ENCODE measurements around the gene SUB1.
"Not testable (repeated sequence)": the region's sequence is repeated elsewhere in the genome, so short reads cannot be mapped to it uniquely, and the experiment has no call there.

The SUB1 gene

DNA sequence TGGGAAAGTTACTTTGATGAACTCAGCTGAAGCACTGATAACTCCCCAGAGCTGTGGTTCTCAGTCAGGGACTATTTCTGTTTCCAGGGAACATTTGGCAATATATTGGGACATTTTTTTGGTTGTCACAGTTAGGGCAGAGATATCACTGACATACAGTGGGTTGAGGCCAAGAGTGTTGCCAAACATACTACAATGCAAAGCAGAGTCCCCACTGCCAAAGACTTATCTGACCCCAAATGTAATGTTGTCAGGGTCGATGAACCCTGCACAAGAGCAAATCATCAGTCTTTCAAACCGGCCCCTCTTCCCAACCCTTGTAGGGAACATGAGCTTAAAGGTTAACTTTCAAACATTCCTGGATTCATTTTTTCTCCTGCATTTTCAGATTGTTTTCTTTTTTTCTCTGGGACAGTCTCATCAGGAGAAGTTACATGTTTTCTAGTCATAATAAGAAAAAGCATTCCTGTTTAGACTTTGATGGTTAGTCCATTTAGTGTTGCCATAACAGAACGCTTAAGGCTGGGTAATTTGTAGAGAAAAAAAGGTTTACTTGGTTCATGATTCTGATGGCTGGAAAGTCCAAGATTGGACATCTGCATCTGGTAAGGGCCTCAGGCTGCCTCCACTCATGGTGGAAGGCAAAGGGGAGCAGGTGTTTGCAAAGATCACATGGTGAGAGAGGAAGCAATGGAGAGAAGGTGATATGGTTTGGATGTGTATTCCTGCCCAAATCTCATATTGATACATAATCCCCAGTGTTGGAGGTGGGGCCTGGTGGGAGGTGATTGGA is 18.8 kb upstream of the SUB1 start:
- TF ChIP-seq, protein P1, sequence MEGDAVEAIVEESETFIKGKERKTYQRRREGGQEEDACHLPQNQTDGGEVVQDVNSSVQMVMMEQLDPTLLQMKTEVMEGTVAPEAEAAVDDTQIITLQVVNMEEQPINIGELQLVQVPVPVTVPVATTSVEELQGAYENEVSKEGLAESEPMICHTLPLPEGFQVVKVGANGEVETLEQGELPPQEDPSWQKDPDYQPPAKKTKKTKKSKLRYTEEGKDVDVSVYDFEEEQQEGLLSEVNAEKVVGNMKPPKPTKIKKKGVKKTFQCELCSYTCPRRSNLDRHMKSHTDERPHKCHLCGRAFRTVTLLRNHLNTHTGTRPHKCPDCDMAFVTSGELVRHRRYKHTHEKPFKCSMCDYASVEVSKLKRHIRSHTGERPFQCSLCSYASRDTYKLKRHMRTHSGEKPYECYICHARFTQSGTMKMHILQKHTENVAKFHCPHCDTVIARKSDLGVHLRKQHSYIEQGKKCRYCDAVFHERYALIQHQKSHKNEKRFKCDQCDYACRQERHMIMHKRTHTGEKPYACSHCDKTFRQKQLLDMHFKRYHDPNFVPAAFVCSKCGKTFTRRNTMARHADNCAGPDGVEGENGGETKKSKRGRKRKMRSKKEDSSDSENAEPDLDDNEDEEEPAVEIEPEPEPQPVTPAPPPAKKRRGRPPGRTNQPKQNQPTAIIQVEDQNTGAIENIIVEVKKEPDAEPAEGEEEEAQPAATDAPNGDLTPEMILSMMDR (conservative IDR thresholded peaks at IDR 0.05; ENCODE audit: control insufficient read depth, insufficient read depth, low read depth, low read length) = no peak
- no peak overlapping the region for H3K4me3 ChIP-seq (ENCODE audit: control insufficient read depth, low read depth, low read length)

GRCh38 chr5:32571128-32571527 is 14.2 kb upstream of the SUB1 start:
- H3K4me3 ChIP-seq (ENCODE audit: control insufficient read depth, low read depth, low read length) = no peak overlapping the region
- DNase-seq (ENCODE audit: low read depth) = no peak
- TF ChIP-seq, protein P1 (conservative IDR thresholded peaks at IDR 0.05; ENCODE audit: control insufficient read depth, insufficient read depth, low read depth, low read length) = no peak

More for the DNA sequence above, 18.8 kb upstream of the SUB1 start:
- no peak for DNase-seq (ENCODE audit: low read depth)

- no peak overlapping the region for H3K4me3 ChIP-seq (ENCODE audit: control insufficient read depth, low read depth, low read length)
- no peak for DNase-seq (ENCODE audit: low read depth)
- TF ChIP-seq, protein P1 (conservative IDR thresholded peaks at IDR 0.05; ENCODE audit: control insufficient read depth, insufficient read depth, low read depth, low read length) = no peak
Observed at GRCh38 chr5:32572778-32573480, 12.4 kb upstream of the SUB1 start.

- not testable (repeated sequence) for DNase-seq (ENCODE audit: low read depth); H3K4me3 ChIP-seq (ENCODE audit: control insufficient read depth, low read depth, low read length)
Observed at GRCh38 chr5:32573481-32573854, 11.9 kb upstream of the SUB1 start.

DNA sequence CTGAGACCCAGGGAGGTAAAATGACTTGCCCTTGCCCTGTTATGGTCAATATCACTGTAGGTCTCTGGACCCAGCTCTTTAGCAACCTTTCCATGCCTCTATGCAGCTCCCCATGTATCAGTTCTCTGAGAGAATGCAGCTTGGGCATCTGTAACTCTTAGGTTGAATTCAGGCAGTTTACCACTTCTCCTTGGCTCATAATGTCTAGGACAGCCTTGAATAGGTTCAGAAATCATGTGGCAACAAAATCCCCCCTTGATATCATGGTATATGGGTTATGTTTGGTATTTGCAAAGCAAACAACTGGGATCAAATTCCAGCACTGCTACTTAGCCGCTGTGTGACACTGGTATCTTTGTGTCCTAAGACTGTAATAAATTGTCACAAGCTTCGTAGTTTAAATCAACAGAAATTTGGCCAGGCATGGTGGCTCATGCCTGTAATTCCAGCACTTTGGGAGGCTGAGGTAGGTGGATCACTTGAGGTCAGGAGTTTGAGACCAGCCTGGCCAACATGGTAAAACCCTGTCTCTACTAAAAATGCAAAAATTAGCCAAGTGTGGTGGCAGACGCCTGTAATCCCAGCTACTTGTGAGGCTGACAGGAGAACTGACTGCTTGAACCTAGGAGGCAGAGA is 10.7 kb upstream of the SUB1 start:
- no peak overlapping the region for H3K4me3 ChIP-seq (ENCODE audit: control insufficient read depth, low read depth, low read length)
- DNase-seq (ENCODE audit: low read depth) = no peak
- TF ChIP-seq, protein P1 (conservative IDR thresholded peaks at IDR 0.05; ENCODE audit: control insufficient read depth, insufficient read depth, low read depth, low read length) = no peak

DNA sequence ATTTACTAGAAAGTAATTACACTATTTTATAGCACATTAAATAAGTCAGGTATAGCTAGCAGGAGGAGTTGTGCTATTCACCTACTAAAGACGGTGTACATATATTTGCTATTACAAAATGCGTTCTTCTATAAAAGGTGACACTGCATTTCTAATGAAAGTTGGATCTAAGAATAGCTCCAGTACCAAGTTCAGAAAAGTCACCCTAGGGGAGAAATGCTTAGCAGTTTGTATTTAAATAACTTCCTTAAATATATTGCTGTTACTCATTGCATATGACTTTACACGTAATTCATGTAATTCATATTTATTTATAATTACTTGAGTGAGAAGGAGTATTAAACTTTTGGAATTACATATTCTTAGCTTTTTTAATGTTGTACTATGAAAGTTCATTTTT is 7.0 kb upstream of the SUB1 start:
- TF ChIP-seq, protein P1 (conservative IDR thresholded peaks at IDR 0.05; ENCODE audit: control insufficient read depth, insufficient read depth, low read depth, low read length) = no peak
- DNase-seq (ENCODE audit: low read depth) = no peak
- H3K4me3 ChIP-seq (ENCODE audit: control insufficient read depth, low read depth, low read length) = no peak overlapping the region

- no peak overlapping the region for H3K4me3 ChIP-seq (ENCODE audit: control insufficient read depth, low read depth, low read length)
- TF ChIP-seq, protein P1 (conservative IDR thresholded peaks at IDR 0.05; ENCODE audit: control insufficient read depth, insufficient read depth, low read depth, low read length) = no peak
- DNase-seq (ENCODE audit: low read depth) = no peak
Observed at GRCh38 chr5:32578764-32579163, 6.6 kb upstream of the SUB1 start.

Data from fibroblast of mammary gland (primary cell).